Effector memory CD4-positive, alpha-beta T cell (primary cell): ENCODE results near the gene CA12.

Experiments used
- DNase-seq, 3 donors: peaks; one replicate each; pipeline ENCODE4 v3.0.0-alpha.2; 2020
- H3K27ac ChIP-seq: 2 replicates; pipeline ENCODE4 v1.7.0; 2013; ENCODE audit warnings: mild to moderate bottlenecking, low read length, moderate library complexity; ENCODE audit not compliant: insufficient read depth, poor library complexity, severe bottlenecking
- H3K27me3 ChIP-seq: replicated peaks from 2 replicates; pipeline ENCODE4 v1.7.0; 2013; ENCODE audit warnings: mild to moderate bottlenecking, low read length; ENCODE audit not compliant: insufficient read depth, control insufficient read depth, poor library complexity, severe bottlenecking
- H3K36me3 ChIP-seq: 2 replicates; pipeline ENCODE4 v1.7.0; 2013; ENCODE audit warnings: mild to moderate bottlenecking, low read length, moderate library complexity; ENCODE audit not compliant: control insufficient read depth, insufficient read depth
- H3K4me1 ChIP-seq: 2 replicates; pipeline ENCODE4 v1.7.0; 2013; ENCODE audit warnings: low read length, mild to moderate bottlenecking; ENCODE audit not compliant: control insufficient read depth, insufficient read depth, poor library complexity, severe bottlenecking
- H3K4me3 ChIP-seq: 2 replicates; pipeline ENCODE4 v1.7.0; 2013; ENCODE audit warnings: low read length, low read depth, mild to moderate bottlenecking; ENCODE audit not compliant: insufficient read depth, poor library complexity, severe bottlenecking
- H3K9me3 ChIP-seq: 2 replicates; pipeline ENCODE4 v1.7.0; 2013; ENCODE audit warnings: mild to moderate bottlenecking, low read length, moderate library complexity; ENCODE audit not compliant: control insufficient read depth

CA12 gene

GRCh38 chr15:63296195-63296594 is 85.5 kb downstream of the CA12 start:
- Histone ChIP-seq H3K4me1 (no peaks in the 10 kb centered on the region), H3K27me3 (no peaks in the 10 kb centered on the region), H3K36me3 (peaks cover 11% of the 10 kb centered on the region), H3K27ac (no peak overlapping the region), H3K4me3 (no peak overlapping the region), H3K9me3 (no peaks in the 10 kb centered on the region)
- DNase-seq = no peak

- Histone ChIP-seq H3K4me1 (no peaks in the 10 kb centered on the region), H3K4me3 (no peak overlapping the region), H3K36me3 (peaks cover 4% of the 10 kb centered on the region), H3K27me3 (no peaks in the 10 kb centered on the region), H3K27ac (no peak overlapping the region), H3K9me3 (no peaks in the 10 kb centered on the region)
- no peak for DNase-seq
Measured at GRCh38 chr15:63295341-63295740, 86.3 kb downstream of the CA12 start.

- no peaks in the 10 kb centered on the region for H3K9me3 ChIP-seq
- no peak overlapping the region for H3K27ac ChIP-seq
- no peaks in the 10 kb centered on the region for H3K36me3 ChIP-seq
- H3K4me1 ChIP-seq = no peaks in the 10 kb centered on the region
- no peak for DNase-seq
- H3K4me3 ChIP-seq = no peak overlapping the region
- H3K27me3 ChIP-seq = no peaks in the 10 kb centered on the region
Measured at GRCh38 chr15:63294359-63294758, 87.3 kb downstream of the CA12 start.

- Histone ChIP-seq H3K36me3 (no peaks in the 10 kb centered on the region), H3K4me1 (peaks cover 3% of the 10 kb centered on the region), H3K27me3 (no peaks in the 10 kb centered on the region), H3K4me3 (no peak overlapping the region), H3K27ac (no peak overlapping the region), H3K9me3 (no peaks in the 10 kb centered on the region)
- DNase-seq = no peak
Measured at GRCh38 chr15:63292771-63293170, 88.9 kb downstream of the CA12 start.

- H3K4me1 ChIP-seq = peaks cover 3% of the 10 kb centered on the region
- H3K9me3 ChIP-seq = no peaks in the 10 kb centered on the region
- no peaks in the 10 kb centered on the region for H3K27me3 ChIP-seq
- no peak for DNase-seq
- H3K4me3 ChIP-seq = no peak overlapping the region
- H3K27ac ChIP-seq = no peak overlapping the region
- no peaks in the 10 kb centered on the region for H3K36me3 ChIP-seq
Measured at GRCh38 chr15:63292241-63292640, 89.4 kb downstream of the CA12 start.

GRCh38 chr15:63291507-63291906 is 90.1 kb downstream of the CA12 start:
- H3K9me3 ChIP-seq = no peaks in the 10 kb centered on the region
- peaks cover 3% of the 10 kb centered on the region for H3K4me1 ChIP-seq
- H3K27me3 ChIP-seq = no peaks in the 10 kb centered on the region
- no peak overlapping the region for H3K27ac ChIP-seq
- DNase-seq = no peak
- no peak overlapping the region for H3K4me3 ChIP-seq
- H3K36me3 ChIP-seq = no peaks in the 10 kb centered on the region

GRCh38 chr15:63288778-63289378 is 92.8 kb downstream of the CA12 start:
- no peak for DNase-seq
- H3K36me3 ChIP-seq = no peaks in the 10 kb centered on the region
- no peaks in the 10 kb centered on the region for H3K9me3 ChIP-seq
- no peak overlapping the region for H3K27ac ChIP-seq
- no peak overlapping the region for H3K4me3 ChIP-seq
- peaks cover 3% of the 10 kb centered on the region for H3K4me1 ChIP-seq
- H3K27me3 ChIP-seq = no peaks in the 10 kb centered on the region

- no peak for DNase-seq
Measured at GRCh38 chr15:63288342-63288741, 93.3 kb downstream of the CA12 start.

GRCh38 chr15:63287109-63287508 is 94.5 kb downstream of the CA12 start:
- Histone ChIP-seq H3K4me3 (no peak overlapping the region), H3K27ac (no peak overlapping the region), H3K4me1 (peaks cover 3% of the 10 kb centered on the region), H3K9me3 (no peaks in the 10 kb centered on the region), H3K27me3 (no peaks in the 10 kb centered on the region), H3K36me3 (peaks cover 3% of the 10 kb centered on the region)
- DNase-seq = no peak

More at GRCh38 chr15:63288342-63288741, 93.3 kb downstream of the CA12 start:
- Histone ChIP-seq H3K27ac (no peak overlapping the region), H3K9me3 (no peaks in the 10 kb centered on the region), H3K4me1 (peaks cover 3% of the 10 kb centered on the region), H3K4me3 (no peak overlapping the region), H3K27me3 (no peaks in the 10 kb centered on the region), H3K36me3 (peaks cover 3% of the 10 kb centered on the region)

- Histone ChIP-seq H3K27me3 (no peaks in the 10 kb centered on the region), H3K36me3 (peaks cover 3% of the 10 kb centered on the region), H3K9me3 (no peaks in the 10 kb centered on the region), H3K4me1 (peaks cover 3% of the 10 kb centered on the region), H3K27ac (no peak overlapping the region), H3K4me3 (no peak overlapping the region)
- no peak for DNase-seq
Measured at GRCh38 chr15:63284335-63284734, 97.3 kb downstream of the CA12 start.
